ENCODE measurements around the gene MAPK4. TPM values are rescaled to one million over a fixed set of nuclear protein-coding genes. Genes with fewer than 3 reads are reported as not detected.

Gene MAPK4
- total RNA-seq, 2 donors from 2014 or later = 1.0 to 1.6 TPM

- DNase-seq = no peak
- no peak for ATAC-seq
- Histone ChIP-seq H3K27me3 (no peaks in the 10 kb centered on the region), H3K9me3 (peaks cover 0 to 8% (median 0%) of the 10 kb centered on the region in 3 donors), H3K27ac (no peak overlapping the region), H3K4me3 (no peak overlapping the region), H3K36me3 (replicated peaks in 1 of 2; ENCODE audit: insufficient read depth in 1 of 2, low read depth in 2 of 2) (no peaks in the 10 kb centered on the region), H3K4me1 (no peaks in the 10 kb centered on the region)
- 83 to 85% methylated on average over 4 of the region's 4 CpGs for WGBS, 2 donors
- no peak for TF ChIP-seq POLR2A (IDR thresholded peaks at IDR 0.05)
- TF ChIP-seq, protein P1, sequence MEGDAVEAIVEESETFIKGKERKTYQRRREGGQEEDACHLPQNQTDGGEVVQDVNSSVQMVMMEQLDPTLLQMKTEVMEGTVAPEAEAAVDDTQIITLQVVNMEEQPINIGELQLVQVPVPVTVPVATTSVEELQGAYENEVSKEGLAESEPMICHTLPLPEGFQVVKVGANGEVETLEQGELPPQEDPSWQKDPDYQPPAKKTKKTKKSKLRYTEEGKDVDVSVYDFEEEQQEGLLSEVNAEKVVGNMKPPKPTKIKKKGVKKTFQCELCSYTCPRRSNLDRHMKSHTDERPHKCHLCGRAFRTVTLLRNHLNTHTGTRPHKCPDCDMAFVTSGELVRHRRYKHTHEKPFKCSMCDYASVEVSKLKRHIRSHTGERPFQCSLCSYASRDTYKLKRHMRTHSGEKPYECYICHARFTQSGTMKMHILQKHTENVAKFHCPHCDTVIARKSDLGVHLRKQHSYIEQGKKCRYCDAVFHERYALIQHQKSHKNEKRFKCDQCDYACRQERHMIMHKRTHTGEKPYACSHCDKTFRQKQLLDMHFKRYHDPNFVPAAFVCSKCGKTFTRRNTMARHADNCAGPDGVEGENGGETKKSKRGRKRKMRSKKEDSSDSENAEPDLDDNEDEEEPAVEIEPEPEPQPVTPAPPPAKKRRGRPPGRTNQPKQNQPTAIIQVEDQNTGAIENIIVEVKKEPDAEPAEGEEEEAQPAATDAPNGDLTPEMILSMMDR (IDR thresholded peaks at IDR 0.05) = no peak
- intact Hi-C loops (cut with DNase I) = no loop called here
Observed at GRCh38 chr18:50666536-50666935, 106.6 kb downstream of the MAPK4 start.

- intact Hi-C loops (cut with DNase I) = no loop called here
- no peaks in the 10 kb centered on the region for H3K36me3 ChIP-seq (replicated peaks in 1 of 2; ENCODE audit: insufficient read depth in 1 of 2, low read depth in 2 of 2)
Observed at GRCh38 chr18:50671376-50671775, 111.5 kb downstream of the MAPK4 start.

GRCh38 chr18:50674307-50674980 lies 114.6 kb downstream of the MAPK4 start:
- Histone ChIP-seq H3K27ac (no peak overlapping the region), H3K27me3 (no peaks in the 10 kb centered on the region), H3K9me3 (no peaks in the 10 kb centered on the region), H3K4me3 (no peak overlapping the region), H3K4me1 (no peaks in the 10 kb centered on the region), H3K36me3 (replicated peaks in 1 of 2; ENCODE audit: insufficient read depth in 1 of 2, low read depth in 2 of 2) (no peaks in the 10 kb centered on the region)
- ATAC-seq (no peak), DNase-seq (no peak)
- intact Hi-C loops (cut with DNase I) = no loop called here
- WGBS, 2 donors = 74 to 78% methylated on average over 10 of the region's 10 CpGs
- TF ChIP-seq, protein P1 (IDR thresholded peaks at IDR 0.05) = no peak
- no peak for TF ChIP-seq POLR2A (IDR thresholded peaks at IDR 0.05)

More at GRCh38 chr18:50671376-50671775, 111.5 kb downstream of the MAPK4 start:
- H3K4me3 ChIP-seq = no peak overlapping the region
- 69 to 84% methylated on average over 3 of the region's 3 CpGs for WGBS, 2 donors
- DNase-seq = no peak
- no peak for TF ChIP-seq POLR2A (IDR thresholded peaks at IDR 0.05)
- TF ChIP-seq, protein P1 (IDR thresholded peaks at IDR 0.05) = no peak
- no peaks in the 10 kb centered on the region for H3K9me3 ChIP-seq
- no peaks in the 10 kb centered on the region for H3K27me3 ChIP-seq
- no peaks in the 10 kb centered on the region for H3K4me1 ChIP-seq
- no peak overlapping the region for H3K27ac ChIP-seq
- no peak for ATAC-seq

GRCh38 chr18:50675043-50675442 lies 115.2 kb downstream of the MAPK4 start:
- TF ChIP-seq, protein P1 (IDR thresholded peaks at IDR 0.05) = no peak
- no peak for TF ChIP-seq POLR2A (IDR thresholded peaks at IDR 0.05)
- no peak for DNase-seq
- Histone ChIP-seq H3K4me1 (no peaks in the 10 kb centered on the region), H3K36me3 (replicated peaks in 1 of 2; ENCODE audit: insufficient read depth in 1 of 2, low read depth in 2 of 2) (no peaks in the 10 kb centered on the region), H3K4me3 (no peak overlapping the region), H3K27me3 (no peaks in the 10 kb centered on the region), H3K9me3 (no peaks in the 10 kb centered on the region), H3K27ac (no peak overlapping the region)
- no peak for ATAC-seq
- intact Hi-C loops (cut with DNase I) = no loop called here
- 91 to 94% methylated on average over 6 of the region's 6 CpGs for WGBS, 2 donors

DNA sequence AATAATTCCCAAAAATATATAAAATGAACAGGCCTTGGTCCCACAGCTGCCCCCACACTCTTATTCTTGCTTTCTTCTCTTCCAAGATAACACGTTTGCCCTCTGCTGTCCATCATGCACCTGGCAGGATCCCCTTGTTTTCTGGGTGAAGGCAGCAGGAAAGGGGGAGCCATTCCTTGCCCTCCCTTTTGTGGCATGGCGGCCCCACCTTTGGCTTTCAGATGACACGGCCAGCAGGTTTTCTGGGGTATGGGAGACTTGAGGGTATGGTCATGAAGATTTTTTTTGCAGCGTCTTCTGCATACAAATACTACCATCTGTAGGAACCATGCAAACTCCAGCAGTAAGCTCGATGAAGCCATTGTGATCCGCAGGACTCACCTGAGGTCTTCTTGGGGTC lies 118.8 kb downstream of the MAPK4 start:
- Histone ChIP-seq H3K4me3 (no peak overlapping the region), H3K4me1 (no peaks in the 10 kb centered on the region), H3K27ac (no peak overlapping the region), H3K9me3 (no peaks in the 10 kb centered on the region), H3K36me3 (replicated peaks in 1 of 2; ENCODE audit: insufficient read depth in 1 of 2, low read depth in 2 of 2) (no peaks in the 10 kb centered on the region), H3K27me3 (no peaks in the 10 kb centered on the region)
- TF ChIP-seq, protein P1 (IDR thresholded peaks at IDR 0.05) = no peak
- TF ChIP-seq POLR2A (IDR thresholded peaks at IDR 0.05) = no peak
- 85 to 86% methylated on average over 5 to 6 of the region's 6 CpGs for WGBS, 2 donors
- DNase-seq = no peak
- no peak for ATAC-seq
- intact Hi-C loops (cut with DNase I) = no loop called here

Measured in body of pancreas (tissue), 4 donors.